22Rv1 (cell line): ENCODE measurements around the gene PFKFB2.

Source experiments
- ZFX ChIP-seq: fragments of 450-650 bp; IDR thresholded peaks from 2 replicates; pipeline ENCODE4 v1.6.1; 2017; ENCODE audit warnings: antibody characterized with exemption, borderline replicate concordance
- TF ChIP-seq, protein P1 (sequence below): fragments of 450-650 bp; IDR thresholded peaks from 2 replicates; pipeline ENCODE4 v1.5.1; 2017; ENCODE audit warnings: mild to moderate bottlenecking

GRCh38 chr1:207025146-207025880 is 27.8 kb upstream of the PFKFB2 start:
- TF ChIP-seq, protein P1, sequence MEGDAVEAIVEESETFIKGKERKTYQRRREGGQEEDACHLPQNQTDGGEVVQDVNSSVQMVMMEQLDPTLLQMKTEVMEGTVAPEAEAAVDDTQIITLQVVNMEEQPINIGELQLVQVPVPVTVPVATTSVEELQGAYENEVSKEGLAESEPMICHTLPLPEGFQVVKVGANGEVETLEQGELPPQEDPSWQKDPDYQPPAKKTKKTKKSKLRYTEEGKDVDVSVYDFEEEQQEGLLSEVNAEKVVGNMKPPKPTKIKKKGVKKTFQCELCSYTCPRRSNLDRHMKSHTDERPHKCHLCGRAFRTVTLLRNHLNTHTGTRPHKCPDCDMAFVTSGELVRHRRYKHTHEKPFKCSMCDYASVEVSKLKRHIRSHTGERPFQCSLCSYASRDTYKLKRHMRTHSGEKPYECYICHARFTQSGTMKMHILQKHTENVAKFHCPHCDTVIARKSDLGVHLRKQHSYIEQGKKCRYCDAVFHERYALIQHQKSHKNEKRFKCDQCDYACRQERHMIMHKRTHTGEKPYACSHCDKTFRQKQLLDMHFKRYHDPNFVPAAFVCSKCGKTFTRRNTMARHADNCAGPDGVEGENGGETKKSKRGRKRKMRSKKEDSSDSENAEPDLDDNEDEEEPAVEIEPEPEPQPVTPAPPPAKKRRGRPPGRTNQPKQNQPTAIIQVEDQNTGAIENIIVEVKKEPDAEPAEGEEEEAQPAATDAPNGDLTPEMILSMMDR, result no peak
- no peak for TF ChIP-seq ZFX
